HepG2 (cell line): ENCODE data around the gene DPAGT1. TPM values are rescaled to one million over a fixed set of nuclear protein-coding genes. Genes with fewer than 3 reads are reported as not detected.
A peak's percentile ranks its signal among the peaks of the same experiment; 100 is the strongest.

ENCODE experiments used
- GTF2F1 ChIP-seq: fragments of 150-350 bp; IDR thresholded peaks from 2 replicates; pipeline ENCODE4 v1.6.1; 2014; ENCODE audit warnings: low read length
- HMGA1 ChIP-seq: sonication (generic); formaldehyde crosslinking; conservative IDR thresholded peaks from 2 replicates; pipeline ENCODE4 v1.4.0; 2020; ENCODE audit warnings: missing genetic modification reagents
- NCOA5 ChIP-seq: sonication (generic); formaldehyde crosslinking; IDR thresholded peaks from 2 replicates; pipeline ENCODE4 v1.4.0; 2020; ENCODE audit warnings: missing genetic modification reagents
- POLR2AphosphoS5 ChIP-seq: IDR thresholded peaks from 2 replicates; pipeline ENCODE4 v1.6.1; 2012; ENCODE audit warnings: low read depth, low read length
- RBM39 ChIP-seq: fragments of 200-400 bp; formaldehyde crosslinking; IDR thresholded peaks from one replicate; pipeline ENCODE4 v1.6.1; 2018; ENCODE audit warnings: antibody characterized with exemption, mild to moderate bottlenecking, low read depth, low read length; ENCODE audit not compliant: poor library complexity, severe bottlenecking
- REXO4 ChIP-seq: sonication (generic); formaldehyde crosslinking; IDR thresholded peaks from 2 replicates; pipeline ENCODE4 v1.8.0; 2022; ENCODE audit warnings: missing genetic modification reagents, mild to moderate bottlenecking, borderline replicate concordance
- TFDP1 ChIP-seq: IDR thresholded peaks from 2 replicates; pipeline ENCODE4 v1.6.1; 2016; ENCODE audit warnings: missing compliant biosample characterization, missing genetic modification reagents, borderline replicate concordance
- ZNF234 ChIP-seq: sonication (generic); formaldehyde crosslinking; conservative IDR thresholded peaks from 2 replicates; pipeline ENCODE4 v1.5.1; 2020; ENCODE audit warnings: mild to moderate bottlenecking, missing genetic modification reagents
- ZNF510 ChIP-seq: sonication (generic); formaldehyde crosslinking; IDR thresholded peaks from 2 replicates; pipeline ENCODE4 v1.4.0; 2020; ENCODE audit warnings: low read depth, mild to moderate bottlenecking, missing genetic modification reagents
- ZNF569 ChIP-seq: sonication (generic); formaldehyde crosslinking; IDR thresholded peaks from 2 replicates; pipeline ENCODE4 v1.5.0; 2020; ENCODE audit warnings: mild to moderate bottlenecking, missing genetic modification reagents, moderate library complexity, borderline replicate concordance
- ZNF652 ChIP-seq: IDR thresholded peaks from 2 replicates; pipeline ENCODE4 v1.6.1; 2016; ENCODE audit warnings: low read depth, borderline replicate concordance
- ZUFSP ChIP-seq: sonication (generic); formaldehyde crosslinking; IDR thresholded peaks from 2 replicates; pipeline ENCODE4 v1.9.0; 2021; ENCODE audit warnings: missing genetic modification reagents, mild to moderate bottlenecking, borderline replicate concordance
- polyA plus RNA-seq, 8 experiments: library from polyadenylated mRNA; depleted of rRNA in 3 of 8; stranded (reverse) in 7 of 8; unstranded in 1 of 8; fragments of >200 nt; fragmentation: Illumina TruSeq in 4 of 8; extraction: Trizol in 4 of 8; gene quantifications; 2 replicates each; pipeline versions ENCODE4 v1.2.1 to v1.2.3, GENCODE V29; 2011 to 2016; ENCODE audit warnings: low read depth in 4 of 8, missing spikeins in 1 of 8, mixed read lengths in 1 of 8; ENCODE audit not compliant: insufficient read depth in 1 of 8
- total RNA-seq, 5 experiments: library from RNA; depleted of rRNA; stranded (reverse); fragments of >200 nt; fragmentation: Illumina TruSeq; extraction: Trizol; gene quantifications; 2 replicates each; pipeline ENCODE4 v1.2.3, GENCODE V29; 2016; ENCODE audit warnings: low read depth in 1 of 5
- TF ChIP-seq, protein P1 (sequence below): sonication (generic); formaldehyde crosslinking; IDR thresholded peaks from 2 replicates; pipeline ENCODE4 v1.4.0; 2020; ENCODE audit warnings: mild to moderate bottlenecking, low read depth, missing genetic modification reagents
- TF ChIP-seq, protein P2 (sequence below), 2 experiments: fragments of 450-650 bp in 1 of 2; sonication (generic) in 1 of 2; formaldehyde crosslinking; IDR thresholded peaks; 2 replicates each; pipeline versions ENCODE4 v1.5.0 to v1.8.0; 2020 to 2022; ENCODE audit warnings: mild to moderate bottlenecking in 1 of 2, missing genetic modification reagents in 1 of 2
- TF ChIP-seq, protein P3 (sequence below): sonication (generic); formaldehyde crosslinking; IDR thresholded peaks from 2 replicates; pipeline ENCODE4 v1.4.0; 2020; ENCODE audit warnings: missing genetic modification reagents
- TF ChIP-seq, protein P4 (sequence below): sonication (generic); formaldehyde crosslinking; IDR thresholded peaks from 2 replicates; pipeline ENCODE4 v1.4.0; 2020; ENCODE audit warnings: missing genetic modification reagents

DPAGT1 gene
- total and polyA plus RNA-seq, 2 of the 13 experiments (the other 11 are each of a cell fraction or from before 2014, with no cell fraction given) = 37.6 to 70.7 TPM

DNA sequence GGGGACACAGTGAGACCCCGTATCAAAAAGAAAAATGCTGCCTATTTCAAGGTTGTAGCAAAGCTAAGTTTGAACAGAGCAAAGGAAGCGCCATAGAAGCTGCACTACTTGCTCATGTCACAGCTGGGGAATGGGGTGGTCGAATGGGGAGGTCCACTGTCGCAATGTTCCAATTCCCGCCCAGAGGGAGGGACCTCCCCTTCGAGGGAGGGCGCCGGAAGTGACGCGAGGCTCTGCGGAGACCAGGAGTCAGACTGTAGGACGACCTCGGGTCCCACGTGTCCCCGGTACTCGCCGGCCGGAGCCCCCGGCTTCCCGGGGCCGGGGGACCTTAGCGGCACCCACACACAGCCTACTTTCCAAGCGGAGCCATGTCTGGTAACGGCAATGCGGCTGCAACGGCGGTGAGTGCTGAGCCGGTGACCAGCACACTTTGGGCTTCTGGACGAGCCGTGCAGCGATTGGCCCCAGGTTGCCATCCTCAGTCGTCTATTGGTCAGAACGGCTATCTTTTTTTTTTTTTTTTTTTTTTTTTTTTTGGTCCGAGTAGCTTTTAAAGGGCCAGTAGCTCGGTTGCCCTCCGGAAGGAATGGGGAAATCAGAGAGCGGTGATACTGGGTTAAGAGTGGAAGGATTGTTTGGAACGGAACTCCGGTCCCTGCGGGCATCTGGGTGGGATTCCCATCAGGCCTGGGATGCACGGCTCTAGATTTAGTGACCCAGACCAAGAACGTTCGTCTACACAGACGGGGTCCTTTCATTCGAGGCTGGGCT lies 16.8 kb downstream of the DPAGT1 start, which contains the start of gene HMBS (continued):
- TF ChIP-seq, protein P1, sequence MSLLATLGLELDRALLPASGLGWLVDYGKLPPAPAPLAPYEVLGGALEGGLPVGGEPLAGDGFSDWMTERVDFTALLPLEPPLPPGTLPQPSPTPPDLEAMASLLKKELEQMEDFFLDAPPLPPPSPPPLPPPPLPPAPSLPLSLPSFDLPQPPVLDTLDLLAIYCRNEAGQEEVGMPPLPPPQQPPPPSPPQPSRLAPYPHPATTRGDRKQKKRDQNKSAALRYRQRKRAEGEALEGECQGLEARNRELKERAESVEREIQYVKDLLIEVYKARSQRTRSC (CRISPR knock-in tag) = no peak
- TF ChIP-seq, protein P2, sequence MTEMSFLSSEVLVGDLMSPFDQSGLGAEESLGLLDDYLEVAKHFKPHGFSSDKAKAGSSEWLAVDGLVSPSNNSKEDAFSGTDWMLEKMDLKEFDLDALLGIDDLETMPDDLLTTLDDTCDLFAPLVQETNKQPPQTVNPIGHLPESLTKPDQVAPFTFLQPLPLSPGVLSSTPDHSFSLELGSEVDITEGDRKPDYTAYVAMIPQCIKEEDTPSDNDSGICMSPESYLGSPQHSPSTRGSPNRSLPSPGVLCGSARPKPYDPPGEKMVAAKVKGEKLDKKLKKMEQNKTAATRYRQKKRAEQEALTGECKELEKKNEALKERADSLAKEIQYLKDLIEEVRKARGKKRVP (CRISPR knock-in tag; IDR thresholded peaks at IDR 0.05) = 0 out of 4 replicates have a peak, but pooled peaks of 1 of the 2 experiments have one; percentile 19
- TF ChIP-seq RBM39 = peak; percentile 88
- no peak for TF ChIP-seq ZNF569 (CRISPR knock-in tag)
- TF ChIP-seq REXO4 (CRISPR knock-in tag) = no peak
- TF ChIP-seq NCOA5 (CRISPR knock-in tag) = no peak
- peak; percentile 99 for TF ChIP-seq TFDP1
- TF ChIP-seq GTF2F1 = no peak
- TF ChIP-seq ZNF234 (CRISPR knock-in tag) = no peak
- TF ChIP-seq ZNF652 (CRISPR knock-in tag) = no peak; the same call in 1 of the 2 replicates
- TF ChIP-seq HMGA1 = no peak
- TF ChIP-seq, protein P3, sequence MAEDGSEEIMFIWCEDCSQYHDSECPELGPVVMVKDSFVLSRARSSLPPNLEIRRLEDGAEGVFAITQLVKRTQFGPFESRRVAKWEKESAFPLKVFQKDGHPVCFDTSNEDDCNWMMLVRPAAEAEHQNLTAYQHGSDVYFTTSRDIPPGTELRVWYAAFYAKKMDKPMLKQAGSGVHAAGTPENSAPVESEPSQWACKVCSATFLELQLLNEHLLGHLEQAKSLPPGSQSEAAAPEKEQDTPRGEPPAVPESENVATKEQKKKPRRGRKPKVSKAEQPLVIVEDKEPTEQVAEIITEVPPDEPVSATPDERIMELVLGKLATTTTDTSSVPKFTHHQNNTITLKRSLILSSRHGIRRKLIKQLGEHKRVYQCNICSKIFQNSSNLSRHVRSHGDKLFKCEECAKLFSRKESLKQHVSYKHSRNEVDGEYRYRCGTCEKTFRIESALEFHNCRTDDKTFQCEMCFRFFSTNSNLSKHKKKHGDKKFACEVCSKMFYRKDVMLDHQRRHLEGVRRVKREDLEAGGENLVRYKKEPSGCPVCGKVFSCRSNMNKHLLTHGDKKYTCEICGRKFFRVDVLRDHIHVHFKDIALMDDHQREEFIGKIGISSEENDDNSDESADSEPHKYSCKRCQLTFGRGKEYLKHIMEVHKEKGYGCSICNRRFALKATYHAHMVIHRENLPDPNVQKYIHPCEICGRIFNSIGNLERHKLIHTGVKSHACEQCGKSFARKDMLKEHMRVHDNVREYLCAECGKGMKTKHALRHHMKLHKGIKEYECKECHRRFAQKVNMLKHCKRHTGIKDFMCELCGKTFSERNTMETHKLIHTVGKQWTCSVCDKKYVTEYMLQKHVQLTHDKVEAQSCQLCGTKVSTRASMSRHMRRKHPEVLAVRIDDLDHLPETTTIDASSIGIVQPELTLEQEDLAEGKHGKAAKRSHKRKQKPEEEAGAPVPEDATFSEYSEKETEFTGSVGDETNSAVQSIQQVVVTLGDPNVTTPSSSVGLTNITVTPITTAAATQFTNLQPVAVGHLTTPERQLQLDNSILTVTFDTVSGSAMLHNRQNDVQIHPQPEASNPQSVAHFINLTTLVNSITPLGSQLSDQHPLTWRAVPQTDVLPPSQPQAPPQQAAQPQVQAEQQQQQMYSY (CRISPR knock-in tag) = no peak
- TF ChIP-seq POLR2AphosphoS5 = peak; percentile 80
- TF ChIP-seq ZUFSP (CRISPR knock-in tag) = no peak
- TF ChIP-seq, protein P4, sequence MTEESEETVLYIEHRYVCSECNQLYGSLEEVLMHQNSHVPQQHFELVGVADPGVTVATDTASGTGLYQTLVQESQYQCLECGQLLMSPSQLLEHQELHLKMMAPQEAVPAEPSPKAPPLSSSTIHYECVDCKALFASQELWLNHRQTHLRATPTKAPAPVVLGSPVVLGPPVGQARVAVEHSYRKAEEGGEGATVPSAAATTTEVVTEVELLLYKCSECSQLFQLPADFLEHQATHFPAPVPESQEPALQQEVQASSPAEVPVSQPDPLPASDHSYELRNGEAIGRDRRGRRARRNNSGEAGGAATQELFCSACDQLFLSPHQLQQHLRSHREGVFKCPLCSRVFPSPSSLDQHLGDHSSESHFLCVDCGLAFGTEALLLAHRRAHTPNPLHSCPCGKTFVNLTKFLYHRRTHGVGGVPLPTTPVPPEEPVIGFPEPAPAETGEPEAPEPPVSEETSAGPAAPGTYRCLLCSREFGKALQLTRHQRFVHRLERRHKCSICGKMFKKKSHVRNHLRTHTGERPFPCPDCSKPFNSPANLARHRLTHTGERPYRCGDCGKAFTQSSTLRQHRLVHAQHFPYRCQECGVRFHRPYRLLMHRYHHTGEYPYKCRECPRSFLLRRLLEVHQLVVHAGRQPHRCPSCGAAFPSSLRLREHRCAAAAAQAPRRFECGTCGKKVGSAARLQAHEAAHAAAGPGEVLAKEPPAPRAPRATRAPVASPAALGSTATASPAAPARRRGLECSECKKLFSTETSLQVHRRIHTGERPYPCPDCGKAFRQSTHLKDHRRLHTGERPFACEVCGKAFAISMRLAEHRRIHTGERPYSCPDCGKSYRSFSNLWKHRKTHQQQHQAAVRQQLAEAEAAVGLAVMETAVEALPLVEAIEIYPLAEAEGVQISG (CRISPR knock-in tag) = peak; percentile 62; the same call in 1 of the 2 replicates
- peak; percentile 86; the same call in 1 of the 2 replicates for TF ChIP-seq ZNF510
